GM18505 (cell line): ENCODE data around the gene SYNGR3.

Source experiments
- ATAC-seq: cut with Tn5 transposase; IDR thresholded peaks from one replicate; pipeline ENCODE4 v1.9.1; 2021; ENCODE audit not compliant: unreplicated experiment
- POLR2A ChIP-seq: IDR thresholded peaks from 4 replicates; pipeline ENCODE4 v1.6.1; 2011; ENCODE audit warnings: borderline replicate concordance; ENCODE audit not compliant: insufficient read depth, insufficient read length; ENCODE audit errors: extremely low read depth

SYNGR3 gene

DNA sequence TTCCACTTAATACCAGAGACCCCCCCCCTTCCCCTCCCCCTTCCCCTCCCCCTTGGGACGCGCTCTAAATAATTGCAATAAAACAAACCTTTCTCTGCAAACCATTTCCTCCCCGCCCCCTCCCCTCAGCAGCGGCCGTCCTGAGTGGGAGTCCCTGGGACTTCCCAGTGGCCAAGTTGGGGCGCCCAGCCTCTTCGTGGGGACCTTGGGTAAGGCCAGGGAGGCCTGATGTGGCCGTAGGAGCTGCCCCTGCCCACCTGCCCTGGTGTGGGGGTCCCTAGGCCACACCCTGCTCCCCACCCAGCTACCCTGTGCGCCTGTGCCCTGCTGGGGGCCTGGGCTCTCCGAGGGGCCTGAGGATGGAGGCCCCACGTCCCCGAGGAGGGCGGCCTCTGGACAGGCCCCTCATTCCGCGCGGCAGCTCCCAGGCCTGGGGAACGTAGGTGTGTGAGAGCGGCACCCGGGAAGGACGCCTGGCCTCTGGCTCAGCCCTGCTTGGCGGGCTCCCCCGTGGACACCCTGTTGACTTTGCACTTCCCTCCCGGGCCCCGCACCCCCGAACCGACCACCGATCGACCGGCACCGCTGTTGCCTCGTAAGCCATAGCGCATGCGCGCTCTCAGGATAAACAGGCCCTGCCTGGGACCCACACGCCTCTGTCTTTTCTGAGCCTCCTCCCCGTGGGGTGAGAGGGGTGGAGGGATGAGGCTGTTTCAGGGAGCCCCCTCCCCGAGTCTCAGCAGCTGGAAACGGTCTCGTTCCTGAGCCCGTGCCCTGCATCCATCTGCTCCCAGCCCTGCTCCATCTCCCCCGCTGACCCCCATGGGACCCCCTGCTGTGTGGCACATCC, 48.8 kb downstream of the SYNGR3 start:
- ATAC-seq, result no peak
- TF ChIP-seq POLR2A, result no peak

DNA sequence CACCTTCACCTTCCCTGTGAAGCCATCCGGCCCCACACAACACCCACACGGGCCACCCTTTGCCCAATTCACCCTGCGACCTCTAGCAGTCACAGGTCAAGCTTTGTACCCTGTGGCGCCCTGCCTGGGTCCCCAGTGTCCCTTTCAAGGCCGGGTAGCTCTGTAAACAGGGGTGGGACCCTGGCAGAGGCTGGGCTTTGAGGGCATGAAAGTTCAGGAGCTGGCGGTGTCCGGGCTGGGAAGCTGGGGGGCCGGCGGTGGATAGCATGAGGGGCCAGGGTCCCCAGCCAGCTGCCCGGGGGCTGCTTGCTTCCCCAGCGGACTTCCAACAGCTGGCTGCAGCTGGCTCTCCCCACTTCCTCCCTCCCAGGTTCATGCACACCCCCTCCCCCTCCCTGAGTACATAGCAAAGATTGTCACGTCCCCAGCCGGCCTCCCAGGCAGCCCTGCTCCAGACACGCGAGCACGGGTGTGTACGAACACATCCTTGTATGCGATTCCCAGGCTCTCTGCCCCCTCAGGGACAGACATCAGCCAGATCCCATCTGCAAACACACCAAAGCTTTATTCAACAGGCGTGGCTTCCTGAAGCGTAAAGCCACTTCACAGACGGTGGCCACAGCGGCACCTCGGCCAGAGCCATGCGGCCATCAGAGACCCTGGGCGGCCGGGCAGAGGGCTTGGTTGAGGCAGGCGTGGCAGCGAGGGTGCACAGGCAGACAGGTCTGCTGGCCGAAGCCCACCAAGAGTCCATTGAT, 49.7 kb downstream of the SYNGR3 start:
- ATAC-seq, result no peak
- TF ChIP-seq POLR2A, result no peak

DNA sequence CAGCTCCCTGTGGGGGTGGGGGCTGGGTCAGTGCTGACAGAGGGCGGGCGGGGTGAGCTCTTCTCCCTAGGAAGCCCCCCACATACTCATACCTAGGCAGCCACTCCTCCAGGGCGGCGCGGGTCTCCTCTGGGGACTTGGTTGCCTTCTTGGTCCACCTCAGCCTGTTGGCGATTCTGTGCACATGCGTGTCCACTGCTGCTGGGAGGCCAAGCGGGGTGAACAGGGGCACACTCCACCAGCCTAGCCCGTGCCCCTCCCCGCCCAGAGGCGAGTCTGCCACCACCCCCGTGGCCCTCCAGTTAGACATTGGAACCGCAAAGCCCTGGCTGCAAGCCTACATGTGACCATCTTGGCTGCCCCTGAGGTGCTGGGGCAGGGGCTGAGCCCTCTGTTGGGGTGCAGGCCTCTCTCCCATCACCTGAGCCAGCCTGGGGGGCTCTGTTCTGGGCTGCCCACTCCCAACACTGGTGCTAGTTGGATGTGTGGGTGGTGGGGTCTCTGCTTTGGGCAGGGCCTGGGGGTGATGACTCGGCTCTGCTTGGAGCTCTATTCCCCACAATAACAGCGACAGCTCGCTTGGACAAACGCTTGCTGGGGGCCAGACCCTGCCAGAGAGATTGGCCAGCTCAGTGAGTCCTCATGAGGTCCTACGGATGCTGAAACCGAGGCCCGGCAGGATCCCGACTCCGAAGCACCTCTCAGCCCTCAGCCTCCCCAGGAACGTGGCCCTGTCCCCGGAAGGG, 50.4 kb downstream of the SYNGR3 start:
- no peak for ATAC-seq
- TF ChIP-seq POLR2A, result no peak

DNA sequence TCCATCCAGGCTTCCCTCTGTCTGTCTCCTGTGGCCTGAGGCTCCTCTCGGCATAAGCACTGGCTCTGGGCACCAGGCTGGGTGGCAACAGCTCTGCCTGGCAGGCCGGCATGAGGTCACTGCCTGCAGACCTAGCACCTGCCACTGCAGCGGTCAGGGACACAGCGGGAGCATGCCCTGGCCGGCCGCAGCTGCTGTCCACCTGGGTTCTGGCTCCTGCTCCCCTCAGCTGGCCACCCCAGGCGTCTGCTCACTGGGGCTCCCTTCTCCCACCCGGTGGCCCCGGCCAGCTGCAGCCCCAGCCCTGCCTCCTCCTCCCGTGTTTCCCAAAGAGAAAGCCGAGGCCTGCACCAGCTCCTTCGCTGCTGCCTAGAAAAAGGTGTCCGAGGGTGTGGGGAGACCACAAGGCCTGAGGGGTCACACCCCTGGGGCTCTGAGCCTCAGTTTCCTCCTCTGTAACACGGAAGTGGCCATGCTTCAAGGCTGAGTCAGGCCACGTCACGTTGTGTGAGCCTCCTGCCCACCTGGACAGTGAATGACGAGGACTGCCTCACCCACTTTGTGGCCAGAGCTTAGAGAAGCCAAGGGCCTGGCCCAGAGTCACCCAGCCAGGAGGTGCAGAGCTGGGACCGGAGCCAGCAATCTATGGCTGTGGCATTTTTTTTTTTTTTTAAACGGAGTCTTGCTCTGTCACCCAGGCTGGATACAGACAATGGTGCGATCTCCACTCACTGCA, 51.2 kb downstream of the SYNGR3 start:
- no peak for TF ChIP-seq POLR2A
- ATAC-seq, result no peak

DNA sequence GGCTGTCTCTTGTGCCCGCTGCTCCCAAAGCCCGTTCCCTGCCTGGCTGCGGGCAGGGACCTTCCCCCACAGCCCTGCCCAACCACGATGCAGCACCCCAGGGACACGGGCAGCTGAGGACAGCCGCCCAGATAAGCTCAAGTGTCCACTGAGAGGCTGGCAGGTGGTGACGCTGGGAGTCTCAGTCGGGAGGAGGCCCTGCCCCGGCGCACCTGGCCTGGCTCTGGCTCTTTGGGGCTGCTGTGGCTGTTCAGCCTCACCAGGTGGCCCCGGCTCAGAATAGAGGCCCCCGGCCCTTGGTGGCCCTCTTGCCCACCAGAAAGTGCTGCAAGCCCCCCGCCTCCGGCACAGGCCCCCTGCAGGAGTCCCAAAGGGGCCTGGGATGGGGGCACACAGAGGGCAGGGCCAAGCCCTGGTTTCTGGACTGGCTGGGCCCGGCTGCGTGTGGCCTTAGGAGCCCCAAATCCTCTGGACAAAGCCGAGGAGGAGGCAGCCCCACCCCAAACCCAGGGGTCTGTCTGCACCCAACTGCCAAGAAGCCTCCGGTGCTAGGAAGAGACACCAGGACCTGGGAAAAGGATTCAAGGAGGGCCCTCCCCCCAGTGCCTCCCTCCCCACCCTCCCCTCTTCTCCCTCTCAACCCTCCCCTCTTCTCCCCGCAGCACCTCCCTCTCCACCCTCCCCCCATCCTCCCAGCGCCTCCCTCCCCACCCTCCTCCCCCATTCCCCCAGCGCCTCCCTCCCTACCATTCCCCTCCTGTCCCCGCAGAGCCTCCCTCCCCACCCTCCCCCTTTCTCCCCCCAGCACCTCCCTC, 52.6 kb downstream of the SYNGR3 start:
- no peak for TF ChIP-seq POLR2A
- ATAC-seq, result no peak

DNA sequence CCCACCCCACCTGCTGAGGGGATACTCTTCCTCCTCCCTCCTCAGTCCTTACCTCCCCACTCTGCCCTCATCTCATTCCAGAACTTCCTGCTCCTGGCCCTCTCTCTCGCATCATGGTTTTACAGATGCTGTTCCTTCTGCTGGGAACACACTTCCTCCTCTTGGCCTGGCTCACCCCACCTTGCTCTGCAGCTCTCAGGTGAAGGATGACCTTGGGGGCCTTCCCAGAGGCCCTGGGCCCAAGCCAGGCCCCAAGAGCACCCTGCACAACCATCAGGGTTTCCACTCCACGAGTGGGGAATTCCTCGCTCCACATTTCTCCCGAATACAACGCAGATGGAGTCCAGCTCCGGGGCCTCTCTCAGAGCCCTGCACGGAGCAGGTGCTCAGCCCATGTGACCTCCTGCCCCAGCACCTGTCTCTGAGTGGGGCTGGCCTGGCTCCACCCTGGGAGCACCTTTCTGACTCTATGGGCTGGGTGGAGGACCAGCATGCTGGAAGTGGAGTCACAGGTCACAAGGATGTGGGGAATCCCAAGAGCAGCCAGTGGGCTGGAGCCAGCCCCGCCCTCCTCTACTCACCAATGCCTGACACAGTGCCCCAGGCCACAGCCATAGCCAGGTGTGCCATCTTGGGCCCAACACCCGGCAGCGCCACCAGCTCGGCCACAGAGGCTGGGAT, 53.4 kb downstream of the SYNGR3 start:
- TF ChIP-seq POLR2A, result no peak
- ATAC-seq, result no peak
